Lower leg skin (tissue), 4 donors: ENCODE data around the gene PLOD3. TPM values are rescaled to one million over a fixed set of nuclear protein-coding genes. Genes with fewer than 3 reads are reported as not detected.
"Not testable (repeated sequence)": the region's sequence is repeated elsewhere in the genome, so short reads cannot be mapped to it uniquely, and the experiment has no call there.

ENCODE experiments used
- DNase-seq, 2 donors: peaks; one replicate each; pipeline ENCODE4 v3.0.0-alpha.2; 2019; ENCODE audit warnings: low spot score in 2 of 2
- H3K4me3 ChIP-seq: fragments of 200-600 bp; sonication (generic); 2 replicates; pipeline ENCODE4 v1.5.1; 2017; ENCODE audit warnings: mild to moderate bottlenecking, low read depth; ENCODE audit not compliant: poor library complexity, severe bottlenecking
- CTCF ChIP-seq, 3 donors: fragments of 450-650 bp; IDR thresholded peaks; one replicate each; pipeline ENCODE4 v1.5.1; 2016; ENCODE audit warnings: antibody characterized with exemption in 3 of 3, mild to moderate bottlenecking in 3 of 3, moderate library complexity in 2 of 3
- POLR2A ChIP-seq, 2 donors: fragments of 450-650 bp; IDR thresholded peaks; one replicate each; pipeline ENCODE4 v1.6.1; 2016 to 2017; ENCODE audit warnings: antibody characterized with exemption in 2 of 2, mild to moderate bottlenecking in 1 of 2, moderate library complexity in 1 of 2
- WGBS, 2 donors: methylation state at CpG; one replicate each; pipeline ENCODE4 v1.1.5; 2018; 5-methylcytosine and 5-hydroxymethylcytosine counted together
- intact Hi-C: fragments of 100-400 bp; cut with DNase I; formaldehyde crosslinking; loops from one replicate; pipeline ENCODE4 v1.15.0; 2023; ENCODE audit warnings: low total_unique reads
- total RNA-seq, 4 donors: library from RNA; depleted of rRNA; stranded (reverse); fragments of >200 nt; gene quantifications; one replicate each; pipeline ENCODE4 v1.1.0, GENCODE V29; 2016

PLOD3 gene
- 10 to 100 TPM; 16.4 to 31.9 (median 23.3) TPM for total RNA-seq

GRCh38 chr7:101217388-101218235 is at the start of gene PLOD3, which contains the start of gene ZNHIT1:
Gene PLOD3, minus strand, starts transcription at chr7:101217581. Its CDS starts 307 bp downstream, at chr7:101217274.
Gene ZNHIT1, plus strand, starts transcription at chr7:101218165. Its CDS starts 31 bp downstream, at chr7:101218196.
- no peak for TF ChIP-seq CTCF (IDR thresholded peaks at IDR 0.05)
- no peak for TF ChIP-seq POLR2A (IDR thresholded peaks at IDR 0.05)
- 0 to 1% methylated on average over 25 to 57 of the region's 57 CpGs for WGBS, 2 donors
- peak within 1 kb of the TSS; percentile 80 for H3K4me3 ChIP-seq
- intact Hi-C loops, result no loop called here
- peak; percentile 96 to 99 for DNase-seq

GRCh38 chr7:101265622-101266516 is 48.5 kb upstream of the PLOD3 start:
- TF ChIP-seq CTCF (IDR thresholded peaks at IDR 0.05) (no peak), POLR2A (IDR thresholded peaks at IDR 0.05) (no peak)
- no peak for DNase-seq
- WGBS, 2 donors, result 77 to 86% methylated on average over 17 of the region's 17 CpGs
- intact Hi-C loops, result no loop called here
- no peak overlapping the region for H3K4me3 ChIP-seq

GRCh38 chr7:101264102-101264706 is 46.8 kb upstream of the PLOD3 start:
- 61% methylated on average over 6 of the region's 6 CpGs for WGBS, 2 donors
- H3K4me3 ChIP-seq, intact Hi-C loops, DNase-seq: not testable (repeated sequence)

- intact Hi-C loops, result no loop called here
- 48 to 56% methylated on average over 7 of the region's 7 CpGs for WGBS, 2 donors
- H3K4me3 ChIP-seq, result no peak overlapping the region
- DNase-seq, result no peak
- TF ChIP-seq CTCF (IDR thresholded peaks at IDR 0.05) (no peak), POLR2A (IDR thresholded peaks at IDR 0.05) (no peak)
Measured at GRCh38 chr7:101258243-101258731, 40.9 kb upstream of the PLOD3 start.

GRCh38 chr7:101255796-101256195 is 38.4 kb upstream of the PLOD3 start:
- TF ChIP-seq CTCF (IDR thresholded peaks at IDR 0.05), result no peak
- TF ChIP-seq POLR2A (IDR thresholded peaks at IDR 0.05), result no peak
- intact Hi-C loops, result no loop called here
- no peak overlapping the region for H3K4me3 ChIP-seq
- no peak for DNase-seq
- WGBS, 2 donors, result 65 to 67% methylated on average over 4 of the region's 4 CpGs

- DNase-seq, intact Hi-C loops, H3K4me3 ChIP-seq: not testable (repeated sequence)
- 88 to 91% methylated on average over 5 of the region's 5 CpGs for WGBS, 2 donors
Measured at GRCh38 chr7:101253199-101253598, 35.8 kb upstream of the PLOD3 start.
